Measurements from ENCODE around the gene ABHD2.

ABHD2 gene

GRCh38 chr15:89141885-89142284, 53.6 kb downstream of the ABHD2 start:
- DNase-seq (ENCODE audit: low spot score): no peak

GRCh38 chr15:89142423-89142822, 54.2 kb downstream of the ABHD2 start:
- in situ Hi-C loops (cut with MboI; ENCODE audit: low pct_unique_long_range_greater_than_20kb, low sequenced_read_pairs, unreplicated experiment): no loop called here
- TF ChIP-seq CTCF (IDR thresholded peaks at IDR 0.05; ENCODE audit: extremely low read depth, insufficient read depth, missing control alignments): no peak
- DNase-seq (ENCODE audit: low spot score): no peak

More at GRCh38 chr15:89141885-89142284, 53.6 kb downstream of the ABHD2 start:
- TF ChIP-seq CTCF (IDR thresholded peaks at IDR 0.05; ENCODE audit: extremely low read depth, insufficient read depth, missing control alignments): no peak
- in situ Hi-C loops (cut with MboI; ENCODE audit: low pct_unique_long_range_greater_than_20kb, low sequenced_read_pairs, unreplicated experiment): no loop called here

GRCh38 chr15:89143503-89144162, 55.4 kb downstream of the ABHD2 start:
- in situ Hi-C loops (cut with MboI; ENCODE audit: low pct_unique_long_range_greater_than_20kb, low sequenced_read_pairs, unreplicated experiment): no loop called here
- DNase-seq (ENCODE audit: low spot score): no peak
- TF ChIP-seq CTCF (IDR thresholded peaks at IDR 0.05; ENCODE audit: extremely low read depth, insufficient read depth, missing control alignments): no peak

- no peak for DNase-seq (ENCODE audit: low spot score)
- in situ Hi-C loops (cut with MboI; ENCODE audit: low pct_unique_long_range_greater_than_20kb, low sequenced_read_pairs, unreplicated experiment): no loop called here
- TF ChIP-seq CTCF (IDR thresholded peaks at IDR 0.05; ENCODE audit: extremely low read depth, insufficient read depth, missing control alignments): no peak
These were observed 56.2 kb downstream of the ABHD2 start for GRCh38 chr15:89144491-89144890.

- in situ Hi-C loops (cut with MboI; ENCODE audit: low pct_unique_long_range_greater_than_20kb, low sequenced_read_pairs, unreplicated experiment): no loop called here
- no peak for DNase-seq (ENCODE audit: low spot score)
- TF ChIP-seq CTCF (IDR thresholded peaks at IDR 0.05; ENCODE audit: extremely low read depth, insufficient read depth, missing control alignments): no peak
These were observed 58.1 kb downstream of the ABHD2 start for GRCh38 chr15:89146366-89146765.

GRCh38 chr15:89148126-89148525, 59.9 kb downstream of the ABHD2 start:
- in situ Hi-C loops (cut with MboI; ENCODE audit: low pct_unique_long_range_greater_than_20kb, low sequenced_read_pairs, unreplicated experiment): no loop called here
- no peak for TF ChIP-seq CTCF (IDR thresholded peaks at IDR 0.05; ENCODE audit: extremely low read depth, insufficient read depth, missing control alignments)
- no peak for DNase-seq (ENCODE audit: low spot score)

All from GM13977 (cell line).